NCI-H146 treated with DMSO at 0.1 percent for 48 hours (cell line): ENCODE measurements around the gene WDR62.

Experiments
- DNase-seq: peaks from one replicate; lab custom pipeline; 2025; ENCODE audit not compliant: unreplicated experiment; lab: John Stamatoyannopoulos, UW

Gene WDR62

GRCh38 chr19:36073121-36073876 is 18.6 kb downstream of the WDR62 start:
- DNase-seq: no peak

DNA sequence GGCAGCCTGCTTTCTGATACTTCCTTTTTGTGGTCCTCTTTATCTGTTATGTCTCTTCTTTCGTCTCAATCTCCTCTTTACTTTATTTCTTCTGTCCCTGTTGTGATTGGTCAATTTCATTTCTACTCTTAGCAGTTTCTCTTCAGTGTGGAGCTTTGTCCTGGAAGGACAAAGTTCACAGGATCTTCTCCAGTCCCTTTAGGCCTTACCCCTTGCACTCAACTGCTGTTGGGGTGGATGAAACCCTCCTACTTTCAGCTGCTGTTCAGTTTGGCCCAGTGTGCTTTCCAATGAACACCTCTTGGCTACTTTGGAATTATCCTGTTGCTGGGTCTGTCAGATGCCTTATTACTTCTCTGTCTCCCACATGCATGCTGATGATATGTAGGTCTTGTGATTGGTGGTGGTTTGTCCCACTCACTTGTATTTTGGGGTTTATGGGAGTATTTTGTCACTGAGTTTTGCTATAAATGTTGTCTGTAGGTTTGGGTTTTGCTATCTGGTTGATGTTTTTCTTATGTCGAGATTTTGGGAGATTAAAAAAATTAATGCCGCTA is 24.8 kb downstream of the WDR62 start:
- no peak for DNase-seq

GRCh38 chr19:36081385-36081784 is 26.7 kb downstream of the WDR62 start:
- no peak for DNase-seq

DNA sequence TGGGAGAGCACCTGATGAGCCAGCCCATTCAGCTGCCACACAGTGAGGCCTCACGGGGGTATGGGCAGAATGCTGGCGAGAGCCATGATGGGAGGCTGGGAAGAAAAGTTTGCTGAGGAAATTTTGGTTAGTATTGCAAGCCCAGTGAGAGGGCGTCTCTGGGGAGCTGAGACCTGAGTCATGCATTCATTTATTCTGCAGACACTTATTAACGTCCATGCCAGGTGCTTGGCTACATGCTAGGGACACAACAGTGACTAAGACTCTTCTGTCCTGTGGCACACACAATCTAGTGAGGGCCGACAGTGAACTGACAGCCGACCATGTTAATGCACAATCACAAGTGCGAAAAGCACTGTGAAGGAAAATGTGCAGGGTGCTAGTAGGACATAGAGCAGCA is 27.2 kb downstream of the WDR62 start:
- no peak for DNase-seq

DNA sequence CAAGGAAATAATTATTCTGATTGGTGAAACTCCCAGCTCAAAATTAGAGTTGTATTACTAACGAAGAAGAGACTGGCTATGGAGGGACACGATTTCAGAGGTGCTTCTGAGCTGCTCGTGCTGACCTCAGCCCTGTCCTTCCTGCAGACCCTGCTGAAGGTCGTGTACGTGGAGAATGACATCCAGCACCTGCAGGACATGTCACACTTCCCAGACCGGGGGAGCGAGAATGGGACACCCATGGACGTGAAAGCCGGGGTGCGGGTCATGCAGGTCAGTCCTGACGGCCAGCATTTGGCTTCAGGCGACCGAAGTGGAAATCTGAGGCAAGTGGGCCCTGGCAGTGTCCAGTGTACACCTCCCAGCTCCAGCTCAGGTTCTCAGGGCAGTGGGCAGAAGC is 28.2 kb downstream of the WDR62 start:
- no peak for DNase-seq

- DNase-seq: no peak
These were observed 29.7 kb downstream of the WDR62 start for GRCh38 chr19:36084231-36085009.

GRCh38 chr19:36086326-36086725 is 31.6 kb downstream of the WDR62 start:
- DNase-seq: no peak

DNA sequence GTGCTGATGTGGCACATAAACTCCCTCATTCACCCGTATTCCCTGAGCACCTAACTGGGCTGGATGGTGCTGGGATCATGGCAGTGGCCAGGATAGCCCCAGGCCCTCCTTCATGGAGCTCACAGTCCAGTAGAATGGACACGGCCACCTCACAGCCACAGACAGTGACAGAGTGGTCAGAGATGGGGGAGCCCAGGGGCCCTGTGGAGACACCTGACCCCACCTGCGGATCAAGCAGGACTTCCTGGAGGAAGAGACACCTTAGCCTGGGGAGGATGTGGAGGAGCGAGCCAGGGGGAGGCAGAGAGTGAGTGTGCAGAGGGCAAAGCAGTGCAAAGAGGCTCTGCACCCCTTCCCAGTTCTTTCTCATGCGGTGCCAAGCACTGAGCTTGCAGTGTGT is 35.1 kb downstream of the WDR62 start:
- DNase-seq: no peak

GRCh38 chr19:36090910-36091695 is 36.4 kb downstream of the WDR62 start:
- no peak for DNase-seq

DNA sequence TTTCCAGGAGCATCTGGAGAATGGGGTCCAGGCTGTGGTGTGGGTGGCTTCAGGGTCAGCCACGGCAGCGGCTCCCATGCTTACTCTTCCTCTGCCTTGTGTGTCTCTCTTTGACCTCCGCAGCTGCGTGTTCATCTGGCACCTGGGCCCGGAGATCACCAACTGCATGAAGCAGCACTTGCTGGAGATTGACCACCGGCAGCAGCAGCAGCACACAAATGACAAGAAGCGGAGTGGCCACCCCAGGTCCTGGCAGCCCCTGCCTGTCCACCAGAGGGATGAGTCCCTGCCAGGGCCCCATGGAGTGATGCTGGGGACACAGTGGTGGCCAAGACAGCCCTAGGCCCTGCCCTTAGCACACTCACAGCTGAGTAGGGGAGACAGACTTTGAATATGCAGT is 37.9 kb downstream of the WDR62 start:
- no peak for DNase-seq

- DNase-seq: no peak
These were observed 38.5 kb downstream of the WDR62 start for GRCh38 chr19:36093146-36093662.

DNA sequence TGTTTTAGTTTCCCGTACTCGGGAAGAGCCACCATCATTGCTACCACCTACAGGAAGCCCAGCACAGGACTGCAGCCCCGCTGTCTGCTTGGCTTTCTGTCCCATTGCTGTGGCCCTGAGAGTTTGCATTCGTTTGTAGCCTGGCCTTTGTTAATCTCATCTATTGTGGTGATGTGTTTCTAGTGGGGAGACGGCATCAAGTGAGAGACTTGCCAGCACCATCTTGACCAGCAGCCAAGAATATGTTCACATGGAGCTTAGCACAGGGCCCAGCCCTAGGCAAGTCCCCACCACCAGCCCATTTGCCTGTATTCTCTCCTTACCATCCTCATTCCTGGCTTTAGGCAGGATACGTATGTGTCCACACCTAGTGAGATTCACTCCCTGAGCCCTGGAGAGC is 39.0 kb downstream of the WDR62 start:
- DNase-seq: no peak

DNA sequence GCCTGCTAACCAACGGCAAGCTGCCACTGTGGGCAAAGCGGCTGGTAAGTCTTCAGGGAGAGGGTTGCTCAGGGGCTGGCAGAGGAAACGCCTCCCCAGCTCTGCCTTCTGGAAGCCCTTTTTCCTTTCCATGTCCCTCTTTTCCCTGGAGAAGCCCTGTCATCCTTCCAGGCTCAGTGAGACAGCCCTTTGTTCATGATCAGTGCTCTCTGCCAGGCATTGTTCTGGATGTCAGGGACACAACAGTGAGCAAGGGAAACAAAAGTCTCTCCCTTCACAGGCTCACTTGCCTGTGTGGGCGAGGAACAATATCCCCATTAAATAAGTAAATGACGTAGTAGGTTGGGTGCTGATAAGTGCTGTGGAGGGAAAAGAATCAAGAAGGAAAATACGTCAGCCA is 42.3 kb downstream of the WDR62 start:
- no peak for DNase-seq

GRCh38 chr19:36099166-36099785 is 44.6 kb downstream of the WDR62 start:
- DNase-seq: no peak

DNA sequence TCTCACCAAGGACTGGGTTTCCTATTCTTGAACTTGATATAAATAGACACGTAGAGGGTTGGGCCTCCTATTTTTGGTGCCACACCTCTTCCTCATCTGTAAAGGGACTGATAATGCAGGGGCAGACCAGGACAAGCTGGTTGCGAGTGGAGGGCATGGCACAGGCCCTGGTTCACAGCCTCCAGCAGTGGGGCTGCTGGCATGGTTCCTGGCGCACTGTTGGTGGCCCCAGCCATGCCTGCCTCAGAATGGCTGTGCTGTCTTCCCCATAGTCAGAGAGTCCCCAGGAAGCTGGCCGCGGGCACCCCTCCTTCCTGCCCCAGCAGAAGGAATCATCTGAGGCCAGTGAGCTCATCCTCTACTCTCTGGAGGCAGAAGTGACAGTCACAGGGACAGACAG is 45.8 kb downstream of the WDR62 start:
- DNase-seq: no peak

- DNase-seq: no peak
These were observed 47.0 kb downstream of the WDR62 start for GRCh38 chr19:36101550-36102327.

- no peak for DNase-seq
These were observed 48.4 kb downstream of the WDR62 start for GRCh38 chr19:36103040-36103626.

GRCh38 chr19:36103842-36104552 is 49.3 kb downstream of the WDR62 start:
- no peak for DNase-seq

DNA sequence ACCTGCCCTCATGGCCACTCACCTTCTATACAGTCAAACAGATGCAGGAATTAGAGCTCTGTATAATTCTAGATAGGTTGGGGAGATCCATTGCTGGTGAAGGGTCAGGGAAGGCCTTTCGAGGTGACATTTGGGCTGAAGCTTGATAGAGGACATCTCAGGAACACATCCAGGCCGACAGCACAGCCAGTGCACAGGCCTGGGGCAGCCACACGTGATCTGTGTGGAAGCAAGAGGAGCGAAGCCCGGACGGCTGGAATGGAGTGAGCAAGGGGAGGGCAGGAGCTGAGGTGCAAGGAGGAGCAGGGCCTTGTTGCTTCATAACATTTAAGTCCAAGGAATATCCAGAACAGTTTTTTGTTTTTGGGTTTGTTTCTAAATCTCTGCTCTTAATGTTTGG is 51.7 kb downstream of the WDR62 start:
- DNase-seq: no peak
